Posterior vena cava (tissue), 2 donors: ENCODE measurements around the gene GPBP1L1. TPM values are rescaled to one million over a fixed set of nuclear protein-coding genes. Genes with fewer than 3 reads are reported as not detected.
"Not testable (repeated sequence)": the region's sequence is repeated elsewhere in the genome, so short reads cannot be mapped to it uniquely, and the experiment has no call there.

ENCODE experiments used
- DNase-seq: peaks from one replicate; pipeline ENCODE4 v3.0.0-alpha.2; 2020; ENCODE audit warnings: low spot score
- intact Hi-C, 2 donors: fragments of 100-400 bp; cut with DNase I; formaldehyde crosslinking; loops; one replicate each; pipeline versions ENCODE4 v1.14.1 to v1.14.2; 2022 to 2023
- total RNA-seq, 2 donors: library from RNA; stranded (reverse); fragmentation: NEBNext Ultra II Directional; extraction: Animal tissue kit (Norgen Biotek cat#: 25700); gene quantifications; one replicate each; pipeline ENCODE4 v1.2.1, GENCODE V29; 2021
- donor health status: DM: yes; HTN: yes; CAD: no.
- donor health status: DM: yes; HTN: yes; CAD: no.

GPBP1L1 gene
- total RNA-seq, 2 donors from 2014 or later = 75.9 to 83.4 TPM

GRCh38 chr1:45685308-45686014 lies 872 bp downstream of the GPBP1L1 start:
- DNase-seq = no peak
- intact Hi-C loops = no loop called here

- intact Hi-C loops = no loop called here
- no peak for DNase-seq
Measured at GRCh38 chr1:45684402-45684801, 1.9 kb downstream of the GPBP1L1 start.

- intact Hi-C loops = no loop called here
Measured at GRCh38 chr1:45682942-45683341, 3.4 kb downstream of the GPBP1L1 start.

GRCh38 chr1:45679123-45679522 lies 7.2 kb downstream of the GPBP1L1 start:
- intact Hi-C loops = no loop called here
- no peak for DNase-seq

More at GRCh38 chr1:45682942-45683341, 3.4 kb downstream of the GPBP1L1 start:
- DNase-seq = no peak

GRCh38 chr1:45678489-45678888 lies 7.8 kb downstream of the GPBP1L1 start:
- intact Hi-C loops = loop anchor here in 1 of 2 donors (1.0 kb wide), 1 partner anchor 15 kb away; no protein-coding TSS in a partner anchor
- no peak for DNase-seq

GRCh38 chr1:45677751-45678245 lies 8.5 kb downstream of the GPBP1L1 start:
- DNase-seq = no peak
- intact Hi-C loops = loop anchor here in 1 of 2 donors (1.0 kb wide), 1 partner anchor 14 kb away; no protein-coding TSS in a partner anchor

- intact Hi-C loops, DNase-seq: not testable (repeated sequence)
Measured at GRCh38 chr1:45676553-45676952, 9.8 kb downstream of the GPBP1L1 start.

GRCh38 chr1:45674478-45674877 lies 11.9 kb downstream of the GPBP1L1 start:
- intact Hi-C loops = no loop called here
- no peak for DNase-seq

GRCh38 chr1:45673956-45674355 lies 12.4 kb downstream of the GPBP1L1 start:
- no peak for DNase-seq
- intact Hi-C loops = no loop called here

GRCh38 chr1:45669859-45670655 lies 16.3 kb downstream of the GPBP1L1 start:
- DNase-seq = no peak
- intact Hi-C loops = no loop called here

- intact Hi-C loops = no loop called here
- no peak for DNase-seq
Measured at GRCh38 chr1:45669379-45669778, 17.0 kb downstream of the GPBP1L1 start.

GRCh38 chr1:45668526-45668925 lies 17.8 kb downstream of the GPBP1L1 start:
- DNase-seq = no peak

GRCh38 chr1:45667321-45668111 lies 18.8 kb downstream of the GPBP1L1 start:
- intact Hi-C loops = no loop called here
- DNase-seq = no peak

More at GRCh38 chr1:45668526-45668925, 17.8 kb downstream of the GPBP1L1 start:
- intact Hi-C loops = no loop called here

GRCh38 chr1:45666836-45667235 lies 19.5 kb downstream of the GPBP1L1 start:
- no peak for DNase-seq
- intact Hi-C loops = no loop called here

- intact Hi-C loops = no loop called here
- no peak for DNase-seq
Measured at GRCh38 chr1:45660336-45660735, 26.0 kb downstream of the GPBP1L1 start.

- intact Hi-C loops = no loop called here
- no peak for DNase-seq
Measured at GRCh38 chr1:45659222-45659621, 27.1 kb downstream of the GPBP1L1 start.

- DNase-seq = no peak
- intact Hi-C loops = no loop called here
Measured at GRCh38 chr1:45658171-45658570, 28.2 kb downstream of the GPBP1L1 start.

GRCh38 chr1:45656573-45657226 lies 29.6 kb downstream of the GPBP1L1 start:
- no peak for DNase-seq
- intact Hi-C loops = no loop called here
